OCI-LY1 (cell line): ENCODE measurements around the gene IMP3.

Source experiments
- H2AFZ ChIP-seq: fragments of 200-600 bp; sonication (generic), shearing (Covaris generic); 2 replicates; pipeline ENCODE4 v1.6.0; 2014; ENCODE audit warnings: antibody characterized with exemption, mild to moderate bottlenecking, low read length
- H3F3A ChIP-seq: fragments of 200-600 bp; sonication (generic), shearing (Covaris generic); 2 replicates; pipeline ENCODE4 v1.6.0; 2014; ENCODE audit warnings: mild to moderate bottlenecking, antibody characterized with exemption, low read length, moderate library complexity; ENCODE audit not compliant: insufficient read depth
- H3K27ac ChIP-seq: fragments of 200-600 bp; sonication (generic); 2 replicates; pipeline ENCODE4 v1.5.1; 2014; ENCODE audit warnings: low read length, mixed run types, mild to moderate bottlenecking, low read depth; ENCODE audit not compliant: poor library complexity, severe bottlenecking
- H3K27me3 ChIP-seq: fragments of 200-600 bp; sonication (generic); 2 replicates; pipeline ENCODE4 v1.6.0; 2014; ENCODE audit warnings: antibody characterized with exemption, mild to moderate bottlenecking, low read length, moderate library complexity; ENCODE audit not compliant: insufficient read depth
- H3K36me3 ChIP-seq: fragments of 200-600 bp; sonication (generic); 2 replicates; pipeline ENCODE4 v1.6.1; 2014; ENCODE audit warnings: mild to moderate bottlenecking, antibody characterized with exemption, low read length, moderate library complexity, mixed read lengths; ENCODE audit not compliant: insufficient read depth
- H3K4me1 ChIP-seq: fragments of 200-600 bp; sonication (generic); 2 replicates; pipeline ENCODE4 v1.5.1; 2014; ENCODE audit warnings: mild to moderate bottlenecking, low read length, moderate library complexity; ENCODE audit not compliant: insufficient read depth, severe bottlenecking
- H3K4me2 ChIP-seq: fragments of 200-600 bp; sonication (generic), shearing (Covaris generic); 2 replicates; pipeline ENCODE4 v1.6.1; 2014; ENCODE audit warnings: low read length
- H3K4me3 ChIP-seq: fragments of 200-600 bp; sonication (generic); 2 replicates; pipeline ENCODE4 v1.5.1; 2014; ENCODE audit warnings: low read length, low read depth, mild to moderate bottlenecking, mixed read lengths; ENCODE audit not compliant: poor library complexity, severe bottlenecking
- H3K79me2 ChIP-seq: fragments of 200-600 bp; shearing (Covaris generic); 2 replicates; pipeline ENCODE4 v1.6.1; 2016; ENCODE audit warnings: mixed run types, low read length, mixed read lengths; ENCODE audit not compliant: insufficient read depth
- H3K9ac ChIP-seq: fragments of 200-600 bp; sonication (generic), shearing (Covaris generic); 2 replicates; pipeline ENCODE4 v1.6.1; 2014; ENCODE audit warnings: mild to moderate bottlenecking, low read length, mixed read lengths
- H3K9me2 ChIP-seq: fragments of 200-600 bp; sonication (generic), shearing (Covaris generic); 2 replicates; pipeline ENCODE4 v1.6.1; 2014; ENCODE audit warnings: low read depth, mild to moderate bottlenecking, low read length, mixed read lengths
- H3K9me3 ChIP-seq: fragments of 200-600 bp; shearing (Covaris generic); 2 replicates; pipeline ENCODE4 v1.6.1; 2014; ENCODE audit warnings: low read length, mixed read lengths
- H4K20me1 ChIP-seq: fragments of 200-600 bp; sonication (generic), shearing (Covaris generic); 2 replicates; pipeline ENCODE4 v1.6.0; 2016; ENCODE audit warnings: mild to moderate bottlenecking, low read length; ENCODE audit not compliant: insufficient read depth
- CTCF ChIP-seq: fragments of 200-600 bp; sonication (generic), shearing (Covaris generic); IDR thresholded peaks from 2 replicates; pipeline ENCODE4 v1.5.1; 2017; ENCODE audit warnings: mild to moderate bottlenecking, antibody characterized with exemption, low read length, moderate library complexity, mixed read lengths
- EZH2 ChIP-seq: fragments of 200-600 bp; sonication (generic), shearing (Covaris generic); IDR thresholded peaks from 2 replicates; pipeline ENCODE4 v1.8.0; 2017; ENCODE audit warnings: borderline replicate concordance, mixed run types, mild to moderate bottlenecking, antibody characterized with exemption, low read length, moderate library complexity, mixed read lengths

IMP3 gene

DNA sequence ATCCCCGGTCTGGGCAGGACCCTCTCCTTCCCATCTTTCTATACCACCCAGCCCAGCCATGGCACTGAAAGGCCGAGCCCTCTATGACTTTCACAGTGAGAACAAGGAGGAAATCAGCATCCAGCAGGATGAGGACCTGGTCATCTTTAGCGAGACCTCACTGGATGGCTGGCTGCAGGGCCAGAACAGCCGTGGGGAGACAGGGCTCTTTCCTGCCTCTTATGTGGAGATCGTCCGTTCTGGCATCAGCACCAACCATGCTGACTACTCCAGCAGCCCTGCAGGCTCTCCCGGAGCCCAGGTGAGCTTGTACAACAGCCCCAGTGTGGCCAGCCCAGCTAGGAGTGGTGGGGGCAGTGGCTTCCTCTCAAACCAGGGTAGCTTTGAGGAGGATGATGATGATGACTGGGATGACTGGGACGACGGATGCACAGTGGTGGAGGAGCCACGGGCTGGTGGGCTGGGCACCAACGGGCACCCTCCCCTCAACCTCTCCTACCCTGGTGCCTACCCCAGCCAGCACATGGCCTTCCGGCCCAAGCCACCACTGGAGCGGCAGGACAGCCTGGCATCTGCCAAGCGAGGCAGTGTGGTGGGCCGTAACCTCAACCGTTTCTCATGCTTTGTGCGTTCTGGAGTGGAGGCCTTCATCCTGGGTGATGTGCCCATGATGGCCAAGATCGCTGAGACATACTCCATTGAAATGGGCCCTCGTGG is 9.2 kb upstream of the IMP3 start:
- H3K4me1 ChIP-seq = peaks cover 14% of the 10 kb centered on the region
- H3F3A ChIP-seq = no peaks in the 10 kb centered on the region
- H3K36me3 ChIP-seq = no peaks in the 10 kb centered on the region
- no peak overlapping the region for H3K27ac ChIP-seq
- no peak overlapping the region for H2AFZ ChIP-seq
- no peak overlapping the region for H3K9ac ChIP-seq
- no peaks in the 10 kb centered on the region for H4K20me1 ChIP-seq
- no peaks in the 10 kb centered on the region for H3K27me3 ChIP-seq
- H3K9me2 ChIP-seq = no peaks in the 10 kb centered on the region
- TF ChIP-seq EZH2 (no peak), CTCF (no peak)
- no peak overlapping the region for H3K4me3 ChIP-seq
- H3K79me2 ChIP-seq = no peaks in the 10 kb centered on the region
- H3K4me2 ChIP-seq = no peak overlapping the region
- no peaks in the 10 kb centered on the region for H3K9me3 ChIP-seq

- Histone ChIP-seq H3K9ac (peak overlapping the region; percentile 36; the same call in 1 of the 2 replicates), H3K9me2 (no peaks in the 10 kb centered on the region), H3K4me2 (peak overlapping the region; percentile 72), H3K9me3 (no peaks in the 10 kb centered on the region), H4K20me1 (no peaks in the 10 kb centered on the region), H3K36me3 (no peaks in the 10 kb centered on the region), H3F3A (no peaks in the 10 kb centered on the region), H3K27ac (no peak overlapping the region), H2AFZ (no peak overlapping the region), H3K79me2 (no peaks in the 10 kb centered on the region), H3K4me1 (peaks cover 14% of the 10 kb centered on the region), H3K27me3 (no peaks in the 10 kb centered on the region), H3K4me3 (peak overlapping the region; percentile 58)
- no peak for TF ChIP-seq EZH2
- TF ChIP-seq CTCF = no peak
Observed at GRCh38 chr15:75648156-75649000, 8.4 kb upstream of the IMP3 start.

DNA sequence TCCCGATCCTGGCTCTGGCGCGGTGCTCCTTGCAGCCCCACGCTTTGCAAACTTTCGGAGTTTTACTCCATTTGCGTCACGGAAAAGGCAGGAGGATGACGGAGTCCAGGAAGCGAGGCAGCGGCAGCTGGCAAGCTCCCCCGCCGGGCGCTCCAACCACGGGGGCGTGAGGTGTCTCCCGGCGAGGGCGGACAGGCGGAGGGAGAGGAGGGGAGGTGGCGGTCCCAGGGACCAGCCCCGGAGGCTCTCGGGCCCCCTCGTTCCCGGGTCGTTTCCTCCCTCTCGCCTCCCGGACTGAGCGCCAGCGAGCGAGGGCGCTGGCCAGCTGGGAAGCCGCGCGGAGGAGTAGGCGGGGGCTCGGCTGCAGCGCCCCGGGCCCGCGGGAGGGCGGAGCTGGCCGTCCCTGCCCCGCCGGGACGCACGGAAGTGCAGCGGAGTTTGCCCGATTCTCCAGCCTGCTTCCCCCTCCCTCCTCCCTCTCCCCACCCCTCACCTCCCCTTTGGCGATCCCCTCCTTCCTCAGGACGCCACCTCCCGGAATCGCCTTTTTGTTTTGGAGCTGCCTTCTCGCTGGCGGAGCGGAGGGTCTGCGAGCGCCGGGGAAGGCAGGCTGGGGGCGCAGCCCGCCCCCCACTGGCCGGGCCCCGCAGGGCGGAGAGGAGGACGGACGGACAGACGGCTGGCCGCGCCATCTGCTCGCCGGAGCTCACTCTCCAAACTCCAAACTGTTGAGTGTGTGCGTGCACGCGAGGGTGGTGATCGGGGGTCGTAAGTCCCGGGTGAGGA is 7.5 kb upstream of the IMP3 start, which contains the start of gene SNX33:
TSS of gene SNX33 (plus strand) at position 543 of the 786 bp plus-strand sequence. CDS start 1,191 bp downstream, outside the sequence.
- peak within 1 kb of the TSS; percentile 72 for H3K4me2 ChIP-seq
- H2AFZ ChIP-seq = no peak within 1 kb of the TSS
- H3K79me2 ChIP-seq = no peaks in the 10 kb centered on the region
- H3K27ac ChIP-seq = no peak within 1 kb of the TSS
- H3F3A ChIP-seq = no peaks in the 10 kb centered on the region
- no peaks in the 10 kb centered on the region for H3K27me3 ChIP-seq
- no peaks in the 10 kb centered on the region for H3K9me3 ChIP-seq
- no peaks in the 10 kb centered on the region for H4K20me1 ChIP-seq
- TF ChIP-seq CTCF (peak; percentile 49; the same call in 1 of the 2 replicates), EZH2 (no peak; the same call in 1 of the 2 replicates)
- H3K4me3 ChIP-seq = peak within 1 kb of the TSS; percentile 58
- peaks cover 14% of the 10 kb centered on the region for H3K4me1 ChIP-seq
- no peaks in the 10 kb centered on the region for H3K36me3 ChIP-seq
- peak within 1 kb of the TSS; percentile 36; the same call in 1 of the 2 replicates for H3K9ac ChIP-seq
- no peaks in the 10 kb centered on the region for H3K9me2 ChIP-seq
